ENCODE data around the gene CLSTN1. TPM values are rescaled to one million over a fixed set of nuclear protein-coding genes. Genes with fewer than 3 reads are reported as not detected.

CLSTN1 gene
- total and polyA plus RNA-seq, 2 of the 13 experiments (the other 11 are each of a cell fraction or from before 2014, with no cell fraction given): 19.7 to 29.8 TPM

DNA sequence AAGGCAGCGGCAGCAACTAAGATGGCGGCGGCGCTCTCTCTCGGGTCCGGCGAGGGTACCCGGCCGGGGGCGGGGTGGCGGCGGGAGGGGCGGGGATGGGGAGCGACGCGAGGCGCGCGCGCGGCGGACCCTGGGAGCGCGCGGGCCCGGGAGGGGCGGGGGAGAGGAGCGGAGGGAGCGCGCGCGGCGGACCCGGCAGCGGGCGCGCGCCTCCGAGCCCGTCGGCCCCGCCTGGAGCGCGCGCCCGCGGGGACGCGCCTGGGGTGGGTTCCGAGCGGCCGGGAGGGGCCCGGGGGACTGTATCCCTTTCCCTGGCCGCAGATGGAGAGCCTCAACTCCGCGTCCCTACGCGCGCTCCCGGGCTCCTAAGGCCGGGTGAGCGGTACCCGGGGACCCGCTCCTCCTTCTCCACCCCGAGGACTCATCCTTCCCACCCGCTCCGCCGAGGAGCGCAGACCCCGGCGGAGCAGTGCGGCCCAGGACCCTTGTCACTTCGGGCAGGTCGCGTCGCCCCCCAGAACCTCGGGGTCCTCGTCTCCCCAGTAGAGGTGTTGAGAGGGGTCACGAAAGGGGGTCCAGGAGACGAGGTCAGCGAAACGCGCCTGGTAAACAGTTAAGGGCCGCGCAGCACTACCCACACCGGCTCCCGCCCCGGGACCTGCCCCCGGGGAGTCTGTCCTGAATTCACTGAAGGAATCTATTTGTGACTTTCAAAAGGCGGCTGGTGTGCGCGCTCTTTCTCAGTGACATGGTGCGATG lies at the start of gene CLSTN1 (continued):
- TF ChIP-seq, protein P1, sequence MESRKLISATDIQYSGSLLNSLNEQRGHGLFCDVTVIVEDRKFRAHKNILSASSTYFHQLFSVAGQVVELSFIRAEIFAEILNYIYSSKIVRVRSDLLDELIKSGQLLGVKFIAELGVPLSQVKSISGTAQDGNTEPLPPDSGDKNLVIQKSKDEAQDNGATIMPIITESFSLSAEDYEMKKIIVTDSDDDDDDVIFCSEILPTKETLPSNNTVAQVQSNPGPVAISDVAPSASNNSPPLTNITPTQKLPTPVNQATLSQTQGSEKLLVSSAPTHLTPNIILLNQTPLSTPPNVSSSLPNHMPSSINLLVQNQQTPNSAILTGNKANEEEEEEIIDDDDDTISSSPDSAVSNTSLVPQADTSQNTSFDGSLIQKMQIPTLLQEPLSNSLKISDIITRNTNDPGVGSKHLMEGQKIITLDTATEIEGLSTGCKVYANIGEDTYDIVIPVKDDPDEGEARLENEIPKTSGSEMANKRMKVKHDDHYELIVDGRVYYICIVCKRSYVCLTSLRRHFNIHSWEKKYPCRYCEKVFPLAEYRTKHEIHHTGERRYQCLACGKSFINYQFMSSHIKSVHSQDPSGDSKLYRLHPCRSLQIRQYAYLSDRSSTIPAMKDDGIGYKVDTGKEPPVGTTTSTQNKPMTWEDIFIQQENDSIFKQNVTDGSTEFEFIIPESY (CRISPR knock-in tag; IDR thresholded peaks at IDR 0.05): no peak
- TF ChIP-seq SATB2 (CRISPR knock-in tag; IDR thresholded peaks at IDR 0.05) (no peak), JUND (CRISPR knock-in tag; IDR thresholded peaks at IDR 0.05) (no peak), HES4 (CRISPR knock-in tag; IDR thresholded peaks at IDR 0.05; ENCODE audit: borderline replicate concordance) (peak; percentile 74; the same call in 1 of the 2 replicates), SUZ12 (IDR thresholded peaks at IDR 0.05; ENCODE audit: low read depth, low read length) (no peak), ZNF10 (CRISPR knock-in tag; IDR thresholded peaks at IDR 0.05; ENCODE audit: borderline replicate concordance, low read depth) (no peak), SP1 (IDR thresholded peaks at IDR 0.05) (no peak), SP1 (CRISPR knock-in tag; IDR thresholded peaks at IDR 0.05) (0 out of 2 replicates have a peak, but pooled peaks have one; percentile 41), ZKSCAN1 (IDR thresholded peaks at IDR 0.05; ENCODE audit: low read length) (no peak), SMARCE1 (IDR thresholded peaks at IDR 0.05; ENCODE audit: borderline replicate concordance) (no peak), HDAC1 (CRISPR knock-in tag; IDR thresholded peaks at IDR 0.05) (peak; percentile 21; the same call in 1 of the 2 replicates), SAP130 (CRISPR knock-in tag; IDR thresholded peaks at IDR 0.05; ENCODE audit: low read depth) (peak; percentile 8; the same call in 1 of the 2 replicates), FOXA3 (CRISPR knock-in tag; IDR thresholded peaks at IDR 0.05) (no peak), GATAD1 (CRISPR knock-in tag; IDR thresholded peaks at IDR 0.05) (no peak)
- TF ChIP-seq, protein P2, sequence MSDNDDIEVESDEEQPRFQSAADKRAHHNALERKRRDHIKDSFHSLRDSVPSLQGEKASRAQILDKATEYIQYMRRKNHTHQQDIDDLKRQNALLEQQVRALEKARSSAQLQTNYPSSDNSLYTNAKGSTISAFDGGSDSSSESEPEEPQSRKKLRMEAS (IDR thresholded peaks at IDR 0.05): no peak
- TF ChIP-seq, protein P3, sequence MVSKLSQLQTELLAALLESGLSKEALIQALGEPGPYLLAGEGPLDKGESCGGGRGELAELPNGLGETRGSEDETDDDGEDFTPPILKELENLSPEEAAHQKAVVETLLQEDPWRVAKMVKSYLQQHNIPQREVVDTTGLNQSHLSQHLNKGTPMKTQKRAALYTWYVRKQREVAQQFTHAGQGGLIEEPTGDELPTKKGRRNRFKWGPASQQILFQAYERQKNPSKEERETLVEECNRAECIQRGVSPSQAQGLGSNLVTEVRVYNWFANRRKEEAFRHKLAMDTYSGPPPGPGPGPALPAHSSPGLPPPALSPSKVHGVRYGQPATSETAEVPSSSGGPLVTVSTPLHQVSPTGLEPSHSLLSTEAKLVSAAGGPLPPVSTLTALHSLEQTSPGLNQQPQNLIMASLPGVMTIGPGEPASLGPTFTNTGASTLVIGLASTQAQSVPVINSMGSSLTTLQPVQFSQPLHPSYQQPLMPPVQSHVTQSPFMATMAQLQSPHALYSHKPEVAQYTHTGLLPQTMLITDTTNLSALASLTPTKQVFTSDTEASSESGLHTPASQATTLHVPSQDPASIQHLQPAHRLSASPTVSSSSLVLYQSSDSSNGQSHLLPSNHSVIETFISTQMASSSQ (IDR thresholded peaks at IDR 0.05; ENCODE audit: low read depth): no peak
- TF ChIP-seq, protein P3 (CRISPR knock-in tag; IDR thresholded peaks at IDR 0.05; ENCODE audit: borderline replicate concordance): no peak

All from HepG2 (cell line).